GM12878 (cell line): Measurements from ENCODE around the gene PCSK2. TPM values are rescaled to one million over a fixed set of nuclear protein-coding genes. Genes with fewer than 3 reads are reported as not detected.

Experiments used
- ATAC-seq: fragments of 200-7000 bp; cut with Tn5 transposase; 3 replicates; pipeline ENCODE4 v1.9.1; 2020; ENCODE audit warnings: mild to moderate bottlenecking, moderate library complexity
- BruUV-seq: library from RNA; stranded (reverse); fragments of 400-500 nt; replicated peaks from 2 replicates; lab custom pipeline; 2021; lab: Mats Ljungman, UMichigan
- CTCF ChIA-PET: fragments of 300-600 bp; sonication (Branson Sonifier 250); formaldehyde crosslinking; extraction: SDS; loops from one replicate; lab custom pipeline; 2021; ENCODE audit warnings: inconsistent platforms; lab: Yijun Ruan, JAX
- POLR2A ChIA-PET: fragments of 350-600 bp; formaldehyde crosslinking; extraction: SDS; loops from one replicate; lab custom pipeline; 2021; ENCODE audit warnings: inconsistent platforms; lab: Charles Lee
- RAD21 ChIA-PET: fragments of 300-600 bp; sonication (Branson Sonifier 250); formaldehyde crosslinking; loops from one replicate; lab custom pipeline; 2023; ENCODE audit warnings: antibody characterized with exemption; ENCODE audit not compliant: unreplicated experiment; lab: Charles Lee
- SMC1A ChIA-PET: fragments of 300-600 bp; sonication (Branson Sonifier 250); formaldehyde crosslinking; loops from one replicate; lab custom pipeline; 2023; ENCODE audit not compliant: unreplicated experiment, uncharacterized antibody; lab: Charles Lee
- DNase-seq: peaks from one replicate; pipeline ENCODE4 v3.0.0-alpha.2; 2011; ENCODE audit warnings: low read depth, low spot score
- FAIRE-seq: peaks from 3 replicates; lab custom pipeline; 2011; peaks lifted over from hg19 to GRCh38; lab: Jason Lieb, UNC
- H2AFZ ChIP-seq: 2 replicates; pipeline ENCODE4 v1.6.0; 2011; ENCODE audit warnings: low read depth, low read length, control low read depth; ENCODE audit not compliant: control insufficient read depth
- H3K27ac ChIP-seq: 2 replicates; pipeline ENCODE4 v1.5.1; 2011; ENCODE audit warnings: control low read depth; ENCODE audit not compliant: control insufficient read depth, insufficient read depth
- H3K27me3 ChIP-seq, 2 experiments: replicated peaks in 1 of 2; 2 replicates each; pipeline versions ENCODE4 v1.6.0 to v1.6.1; 2011; ENCODE audit warnings: low read length in 1 of 2; ENCODE audit not compliant: control insufficient read depth in 2 of 2, insufficient read depth in 2 of 2
- H3K36me3 ChIP-seq, 2 experiments: 2 replicates each; pipeline ENCODE4 v1.5.1; 2011; ENCODE audit warnings: low read length in 1 of 2; ENCODE audit not compliant: control insufficient read depth in 2 of 2, insufficient read depth in 2 of 2
- H3K4me1 ChIP-seq: 2 replicates; pipeline ENCODE4 v1.6.1; 2011; ENCODE audit warnings: mild to moderate bottlenecking, low read length, moderate library complexity, mixed read lengths; ENCODE audit not compliant: control insufficient read depth, insufficient read depth
- H3K4me2 ChIP-seq: 2 replicates; pipeline ENCODE4 v1.6.0; 2011; ENCODE audit warnings: control low read depth; ENCODE audit not compliant: control insufficient read depth, insufficient read depth
- H3K4me3 ChIP-seq: fragments of 200-600 bp; sonication (generic); 2 replicates; pipeline ENCODE4 v1.5.1; 2016
- H3K79me2 ChIP-seq: 2 replicates; pipeline ENCODE4 v1.6.0; 2011; ENCODE audit warnings: low read length; ENCODE audit not compliant: control insufficient read depth, insufficient read depth
- H3K9ac ChIP-seq: 2 replicates; pipeline ENCODE4 v1.8.0; 2011; ENCODE audit warnings: low read length, control low read depth, mixed read lengths; ENCODE audit not compliant: control insufficient read depth, insufficient read depth
- H3K9me3 ChIP-seq: replicated peaks from 3 replicates; pipeline ENCODE4 v1.5.1; 2011; ENCODE audit warnings: mild to moderate bottlenecking, low read length; ENCODE audit not compliant: control insufficient read depth, insufficient read depth
- H4K20me1 ChIP-seq: 2 replicates; pipeline ENCODE4 v1.6.0; 2011; ENCODE audit not compliant: control insufficient read depth, insufficient read depth
- BRCA1 ChIP-seq: IDR thresholded peaks from 2 replicates; pipeline ENCODE4 v1.6.1; 2011; ENCODE audit warnings: low read depth, low read length, improper control_type of control experiment
- CHD1 ChIP-seq: IDR thresholded peaks from 2 replicates; pipeline ENCODE4 v1.6.1; 2012; ENCODE audit warnings: low read depth, low read length, improper control_type of control experiment
- DPF2 ChIP-seq: fragments of 450-650 bp; IDR thresholded peaks from 2 replicates; pipeline ENCODE4 v1.6.1; 2017; ENCODE audit warnings: mild to moderate bottlenecking
- ETV6 ChIP-seq, 2 experiments: fragments of 450-650 bp in 1 of 2; IDR thresholded peaks in 1 of 2; conservative IDR thresholded peaks in 1 of 2; 2 replicates each; pipeline ENCODE4 v1.6.1; 2014; ENCODE audit warnings: antibody characterized with exemption in 1 of 2, borderline replicate concordance in 1 of 2, low read depth in 1 of 2, mild to moderate bottlenecking in 1 of 2, moderate library complexity in 1 of 2
- HCFC1 ChIP-seq: fragments of 150-350 bp; IDR thresholded peaks from 2 replicates; pipeline ENCODE4 v1.6.1; 2014; ENCODE audit warnings: low read length
- HDGF ChIP-seq: fragments of 450-650 bp; IDR thresholded peaks from 2 replicates; pipeline ENCODE4 v1.6.1; 2016; ENCODE audit warnings: antibody characterized with exemption
- MEF2B ChIP-seq: fragments of 450-650 bp; IDR thresholded peaks from 2 replicates; pipeline ENCODE4 v1.6.1; 2018; ENCODE audit warnings: mild to moderate bottlenecking, moderate library complexity; ENCODE audit not compliant: partially characterized antibody, poor library complexity, severe bottlenecking
- MXI1 ChIP-seq: fragments of 150-350 bp; IDR thresholded peaks from 2 replicates; pipeline ENCODE4 v1.6.1; 2011; ENCODE audit warnings: low read depth, mild to moderate bottlenecking, inconsistent platforms, low read length, improper control_type of control experiment
- NKRF ChIP-seq: fragments of 450-650 bp; conservative IDR thresholded peaks from 2 replicates; pipeline ENCODE4 v1.6.1; 2017; ENCODE audit warnings: mild to moderate bottlenecking, moderate library complexity
- POLR2AphosphoS5 ChIP-seq: IDR thresholded peaks from 2 replicates; pipeline ENCODE4 v1.6.1; 2011; ENCODE audit warnings: mild to moderate bottlenecking, low read length, inconsistent platforms
- PRDM15 ChIP-seq: fragments of 450-650 bp; formaldehyde crosslinking; IDR thresholded peaks from 2 replicates; pipeline ENCODE4 v1.4.0; 2020; ENCODE audit warnings: mild to moderate bottlenecking, moderate library complexity
- TCF7 ChIP-seq: IDR thresholded peaks from 2 replicates; pipeline ENCODE4 v1.6.1; 2014; ENCODE audit warnings: antibody characterized with exemption, borderline replicate concordance
- ZNF622 ChIP-seq: fragments of 450-650 bp; IDR thresholded peaks from 2 replicates; pipeline ENCODE4 v1.6.1; 2017; ENCODE audit warnings: mild to moderate bottlenecking, inconsistent platforms
- ZZZ3 ChIP-seq: IDR thresholded peaks from 2 replicates; pipeline ENCODE4 v1.6.1; 2011; ENCODE audit warnings: low read depth; ENCODE audit not compliant: control insufficient read depth, insufficient read length
- WGBS: methylation state at CpG from one replicate; pipeline ENCODE4 v1.1.6; 2016; ENCODE audit warnings: low lambda C conversion rate; ENCODE audit not compliant: insufficient replicate concordance, insufficient coverage; ENCODE audit errors: missing lambda C conversion rate; 5-methylcytosine and 5-hydroxymethylcytosine counted together
- in situ Hi-C: fragments of 300-500 bp; cut with MboI; formaldehyde crosslinking; loops from 9 replicates; pipeline ENCODE4 v1.14.3; 2018; ENCODE audit warnings: mixed read lengths
- intact Hi-C: fragments of 100-400 bp; cut with micrococcal nuclease; formaldehyde crosslinking; loops from one replicate; pipeline ENCODE4 v1.14.2; 2022; ENCODE audit not compliant: unreplicated experiment
- polyA plus RNA-seq, 11 experiments: library from polyadenylated mRNA; depleted of rRNA in 4 of 11; unstranded in 6 of 11; stranded (reverse) in 5 of 11; fragments of >200 nt; fragmentation: Nextera tagmentation in 4 of 11; fragmentation: Illumina TruSeq in 1 of 11; extraction: Ambion mirVana in 4 of 11; extraction: Trizol in 1 of 11; gene quantifications; 1 replicate in 1 of 11; 2 replicates in 10 of 11; pipeline versions ENCODE4 v1.2.1 to v1.2.3, GENCODE V29; 2011 to 2016; ENCODE audit warnings: inconsistent platforms in 2 of 11, missing spikeins in 2 of 11, low read depth in 1 of 11
- total RNA-seq, 4 experiments: library from RNA; depleted of rRNA in 3 of 4; stranded (reverse); fragments of >200 nt in 3 of 4; fragmentation: Illumina TruSeq in 1 of 4; extraction: Trizol in 1 of 4; gene quantifications; 2 replicates each; pipeline versions ENCODE4 v1.2.1 to v1.2.3, GENCODE V29; 2013 to 2021

PCSK2 gene
- total and polyA plus RNA-seq, 10 of the 15 experiments (the other 5 are each of a cell fraction or from before 2014, with no cell fraction given) = not detected

- DNase-seq (no peak), FAIRE-seq (no peak), ATAC-seq (no peak)
- no peak overlapping the region for H3K4me3 ChIP-seq
- H3K4me2 ChIP-seq = no peak overlapping the region
- no TSS peak for BruUV-seq
- CTCF ChIA-PET = no interaction called here
- H3K9ac ChIP-seq = no peak overlapping the region
- POLR2A ChIA-PET = no interaction called here
- no peaks in the 10 kb centered on the region for H3K36me3 ChIP-seq
- H4K20me1 ChIP-seq = no peaks in the 10 kb centered on the region
- H3K9me3 ChIP-seq = no peaks in the 10 kb centered on the region
- no peak overlapping the region for H3K27ac ChIP-seq
- no peaks in the 10 kb centered on the region for H3K79me2 ChIP-seq
- intact Hi-C loops (no loop called here), in situ Hi-C loops (loop anchor here (10.0 kb wide), 1 partner anchor 61 kb away; no protein-coding TSS in a partner anchor)
- RAD21 ChIA-PET = no interaction called here
- H2AFZ ChIP-seq = no peak overlapping the region
- SMC1A ChIA-PET = interaction anchor here (0.5 kb wide), 1 partner anchor 114 kb away, joined by 3 read pairs; no protein-coding TSS in a partner anchor
- H3K27me3 ChIP-seq = peaks cover 0 to 3% of the 10 kb centered on the region in 2 experiments; a peak in 3 of 4 replicates
- no peaks in the 10 kb centered on the region for H3K4me1 ChIP-seq
- 30% methylated on average over 45 of the region's 45 CpGs for WGBS
- no peak for TF ChIP-seq ZZZ3
- no peak for TF ChIP-seq HDGF
- no peak for TF ChIP-seq MXI1
- TF ChIP-seq TCF7 = no peak
- TF ChIP-seq NKRF = no peak
- no peak for TF ChIP-seq MEF2B
- no peak for TF ChIP-seq HCFC1
- no peak for TF ChIP-seq CHD1
- no peak for TF ChIP-seq BRCA1
- TF ChIP-seq POLR2AphosphoS5 = no peak
- TF ChIP-seq DPF2 = no peak
- no peak for TF ChIP-seq ETV6 (conservative IDR thresholded peaks at IDR 0.05 in 1 of 2, IDR thresholded peaks at IDR 0.05 in 1 of 2; ENCODE audit: borderline replicate concordance in 1 of 2, low read depth in 1 of 2)
- no peak for TF ChIP-seq ZNF622
- TF ChIP-seq PRDM15 (CRISPR knock-in tag) = no peak
Observed at GRCh38 chr20:17315407-17316231, 88.8 kb downstream of the PCSK2 start.
